Measurements from ENCODE around the gene SDC3. TPM values are rescaled to one million over a fixed set of nuclear protein-coding genes. Genes with fewer than 3 reads are reported as not detected.

SDC3 gene
- polyA plus RNA-seq, 12 donors = 31.6 to 130 (median 43.9) TPM

DNA sequence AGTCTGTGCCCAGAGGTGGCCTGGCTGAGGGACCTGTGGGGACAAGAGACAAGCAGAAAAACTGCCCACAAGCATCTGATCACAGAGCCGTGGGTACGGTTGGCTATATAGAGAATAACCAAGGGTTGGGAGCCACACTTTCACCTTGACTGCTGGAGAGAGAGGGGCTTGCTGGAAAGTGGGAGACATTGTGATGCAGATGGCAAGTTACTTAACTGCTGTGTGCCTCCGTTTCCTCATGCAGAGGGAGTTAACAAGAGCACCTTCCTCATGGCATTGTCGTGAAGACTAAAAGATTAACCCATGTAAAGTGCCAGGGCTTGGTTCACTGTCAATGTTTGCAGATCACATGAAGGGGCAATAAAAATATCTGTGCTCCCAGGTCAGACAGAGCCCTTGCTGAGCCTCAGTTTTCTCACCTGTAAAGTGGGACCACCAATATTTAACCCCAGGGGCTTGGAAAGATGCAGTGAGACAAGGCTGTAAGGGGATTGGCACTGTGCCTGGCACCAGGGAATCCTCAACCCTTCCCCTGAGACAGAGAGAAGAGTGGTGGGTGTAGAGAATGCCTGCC lies 52.8 kb downstream of the SDC3 start:
- no peak for DNase-seq

DNA sequence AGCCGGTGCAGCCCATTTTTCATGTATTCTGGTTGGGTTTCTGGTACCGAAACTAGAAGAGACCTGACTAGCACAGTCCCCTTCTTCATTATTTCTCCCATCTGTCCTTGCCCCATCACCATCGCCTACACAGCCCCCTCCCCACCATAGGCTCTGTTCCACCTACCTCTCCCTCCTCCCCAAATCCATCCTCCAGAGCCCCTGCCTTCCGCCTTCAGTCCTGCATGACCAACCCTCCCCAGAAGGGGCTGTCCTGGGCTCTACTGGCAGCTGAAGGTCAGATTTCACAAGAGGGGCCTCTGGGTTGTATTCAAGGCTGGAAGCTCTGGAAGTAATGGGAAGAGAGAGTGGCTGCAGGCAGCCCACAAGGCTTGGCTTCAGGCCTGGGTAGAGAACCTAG lies 55.2 kb downstream of the SDC3 start:
- no peak for DNase-seq

DNA sequence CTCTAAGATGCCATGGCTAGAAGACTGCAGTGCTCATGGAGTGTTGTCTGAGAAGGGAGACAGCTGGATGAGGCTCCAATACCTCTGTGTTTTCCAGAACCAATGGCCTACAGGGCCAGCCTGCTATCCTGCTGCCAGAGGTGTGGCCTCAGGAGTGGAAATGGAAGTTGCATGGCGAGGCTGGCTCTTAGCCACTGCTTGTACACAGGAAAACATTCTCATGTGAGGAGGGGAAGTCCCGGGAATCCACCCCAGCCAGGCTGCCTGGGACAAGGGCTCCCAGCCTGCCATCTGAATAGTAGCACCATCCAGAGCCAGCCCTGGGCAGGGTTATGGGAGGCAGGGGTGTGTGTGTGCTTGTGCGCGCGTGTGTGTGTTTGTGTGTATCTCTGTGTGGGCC lies 56.5 kb downstream of the SDC3 start:
- peak; percentile 16 for DNase-seq

DNA sequence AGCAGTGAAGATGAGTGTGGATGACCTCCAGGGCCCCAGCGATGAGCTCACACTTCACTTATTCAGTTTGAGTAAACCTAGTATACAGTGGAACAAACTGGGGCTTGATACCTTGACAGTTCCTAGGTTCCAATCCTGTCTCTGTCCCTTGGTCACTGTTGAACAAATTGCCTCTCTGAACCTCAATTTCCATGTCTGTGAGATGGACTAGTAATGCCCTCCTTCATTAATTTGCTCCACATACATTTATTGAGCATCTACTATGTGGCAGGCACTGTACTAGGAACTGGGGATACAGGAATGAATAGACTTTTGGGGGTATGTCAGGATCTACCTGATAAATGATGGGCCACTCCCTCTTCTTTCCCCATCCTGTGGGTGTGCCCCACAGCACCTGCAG lies 57.3 kb downstream of the SDC3 start:
- no peak for DNase-seq

DNA sequence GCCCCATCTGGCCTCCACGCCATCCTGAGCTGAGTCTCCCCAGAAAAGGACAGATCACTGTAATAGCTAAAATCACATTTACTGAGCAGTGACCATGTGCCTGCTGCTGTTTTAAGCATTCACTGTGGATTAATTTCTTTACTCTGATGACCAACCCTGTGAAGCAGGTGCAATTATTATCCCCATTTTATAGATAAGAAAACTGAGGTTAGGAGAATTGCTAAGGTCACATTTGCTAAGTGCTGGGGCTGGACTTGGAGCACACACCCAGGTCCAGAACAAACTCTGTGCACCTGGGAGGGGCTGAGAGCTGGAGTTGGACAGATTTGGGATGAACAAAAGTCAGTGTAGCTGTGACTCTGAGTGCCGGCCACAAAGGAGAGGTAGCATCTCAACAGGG lies 58.0 kb downstream of the SDC3 start:
- no peak for DNase-seq

DNA sequence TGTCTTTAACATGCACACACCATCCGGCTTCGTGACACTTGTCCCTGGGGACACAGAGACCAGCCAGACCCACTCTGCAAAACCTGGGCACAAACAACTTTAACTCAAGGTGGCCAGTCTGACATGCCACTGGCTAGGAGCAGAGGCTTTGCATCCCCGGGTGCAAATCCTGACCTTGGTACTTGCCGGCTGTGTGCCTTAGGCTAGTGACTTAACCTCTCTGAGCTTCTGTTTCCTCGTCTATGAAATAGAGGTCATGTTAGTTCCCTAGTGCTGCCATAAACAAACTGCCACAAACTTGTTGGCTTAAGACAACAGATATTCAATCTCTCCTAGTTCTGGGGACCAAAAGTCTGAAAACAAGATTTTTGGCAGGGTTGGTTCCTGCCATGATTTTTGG lies 60.4 kb downstream of the SDC3 start:
- DNase-seq = no peak

DNA sequence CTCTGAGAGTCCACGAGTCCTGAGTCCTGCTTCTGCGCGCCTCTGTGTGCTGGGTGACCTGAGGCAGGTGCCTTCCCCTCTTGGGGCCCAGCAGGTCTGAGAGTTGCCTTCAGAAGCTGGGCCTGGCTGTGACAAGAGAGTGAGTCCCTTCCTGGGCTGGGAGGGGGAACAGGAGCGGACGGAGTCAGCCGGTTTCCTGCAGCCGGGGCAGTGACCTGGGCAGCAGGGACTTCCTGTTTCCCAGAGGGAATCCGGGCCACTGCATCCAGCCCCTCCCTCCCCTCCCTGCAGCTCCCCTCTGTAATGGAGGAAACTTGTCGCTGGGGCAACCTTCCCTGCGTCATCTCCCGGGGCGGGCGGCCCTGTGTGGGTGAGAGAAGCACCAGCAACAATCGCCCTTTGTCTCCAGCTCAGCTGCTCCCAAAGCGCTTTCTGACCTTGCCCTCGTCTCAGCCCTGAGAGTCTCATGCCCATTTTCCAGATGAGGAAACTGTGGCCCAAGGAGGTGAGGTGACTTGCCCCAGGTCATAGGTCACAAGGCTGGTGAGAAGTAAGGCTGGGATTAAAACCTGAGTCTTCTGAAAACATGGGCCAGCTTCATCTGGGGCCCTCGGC lies 61.1 kb downstream of the SDC3 start:
- DNase-seq = peak; percentile 40

DNA sequence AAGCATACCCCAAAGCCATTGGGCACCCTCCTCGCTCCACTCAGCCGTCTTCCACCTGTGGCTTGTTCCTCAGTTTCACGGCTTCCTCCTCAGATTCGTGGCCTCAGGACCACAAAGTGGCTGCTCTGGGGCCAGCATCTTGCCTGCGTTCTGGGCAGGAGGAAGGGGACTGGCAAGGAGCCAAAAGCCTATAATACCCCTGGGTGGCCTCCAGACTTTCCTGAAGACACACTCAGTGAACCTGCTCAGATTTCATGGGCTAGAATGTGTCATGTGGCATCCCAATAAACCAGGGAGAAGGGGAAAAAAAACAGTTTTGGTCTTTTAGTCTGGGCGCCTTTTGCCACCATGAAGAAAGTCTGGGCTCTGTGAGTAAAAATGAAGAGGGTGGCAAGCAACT lies 62.0 kb downstream of the SDC3 start:
- no peak for DNase-seq

DNA sequence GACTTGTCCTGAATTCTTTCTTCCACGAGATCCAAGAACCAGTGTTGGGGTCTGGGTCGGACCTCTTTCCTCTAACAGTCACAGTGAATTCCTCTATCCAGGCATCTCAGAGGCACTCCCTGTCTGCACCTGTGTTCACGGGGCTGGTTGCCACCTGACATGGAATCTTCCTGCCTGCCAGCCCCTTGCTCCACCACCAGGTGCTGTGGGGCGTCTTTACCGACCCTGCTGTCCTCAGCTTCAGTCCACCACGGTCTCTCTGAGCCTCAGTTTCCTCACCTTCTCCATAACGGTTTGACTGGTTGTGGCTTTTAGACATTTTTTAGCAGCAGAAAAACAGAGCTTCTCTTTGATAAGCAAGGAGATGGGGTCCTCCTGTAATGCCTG lies 62.7 kb downstream of the SDC3 start:
- DNase-seq = no peak

DNA sequence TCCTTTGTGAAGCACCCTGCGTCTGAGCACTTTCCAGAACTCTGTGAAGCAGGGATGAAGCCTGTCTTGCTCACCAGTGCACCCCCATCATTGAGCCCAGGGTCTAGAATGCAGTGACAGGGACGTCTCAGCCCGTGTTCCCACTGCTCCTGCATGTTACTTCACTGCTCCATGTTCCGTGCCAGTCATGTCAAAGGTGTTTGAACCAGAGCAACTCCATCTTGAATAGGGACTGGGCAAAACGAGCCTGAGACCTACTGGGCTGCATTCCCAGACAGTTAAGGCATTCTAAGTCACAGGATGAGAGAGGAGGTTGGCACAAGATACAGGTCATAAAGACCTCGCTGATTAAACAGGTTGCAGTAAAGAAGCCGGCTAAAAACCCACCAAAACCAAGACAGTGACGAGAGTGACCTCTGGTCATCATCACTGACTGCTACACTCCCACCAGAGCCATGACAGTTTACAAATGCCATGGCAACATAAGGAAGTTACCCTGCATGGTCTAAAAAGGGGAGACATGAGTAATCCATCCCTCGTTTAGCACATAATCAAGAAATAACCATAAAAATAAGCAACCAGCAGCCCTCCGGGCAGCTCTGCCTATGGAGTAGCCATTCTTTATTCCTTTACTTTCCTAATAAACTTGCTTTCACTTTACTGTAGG lies 63.2 kb downstream of the SDC3 start:
- DNase-seq = no peak

DNA sequence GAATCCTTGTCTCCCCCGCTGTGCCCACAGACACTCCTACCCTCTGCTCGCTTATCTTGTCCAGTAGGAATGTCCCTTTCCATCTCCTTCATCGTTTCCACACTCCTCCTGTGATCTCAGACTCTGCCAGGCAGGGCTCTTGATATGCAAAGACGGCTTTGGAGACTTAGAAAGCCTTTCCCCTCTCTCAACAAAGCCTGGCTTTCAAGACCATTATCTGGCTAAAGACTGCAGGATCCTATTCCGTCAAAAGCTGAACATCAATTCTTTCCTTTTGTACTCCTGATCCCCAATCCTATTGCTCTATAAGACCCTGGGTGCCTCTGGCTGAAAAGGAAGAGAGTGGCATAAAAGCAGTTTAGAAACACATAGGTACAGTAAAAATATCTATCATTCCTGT lies 63.9 kb downstream of the SDC3 start:
- no peak for DNase-seq

DNA sequence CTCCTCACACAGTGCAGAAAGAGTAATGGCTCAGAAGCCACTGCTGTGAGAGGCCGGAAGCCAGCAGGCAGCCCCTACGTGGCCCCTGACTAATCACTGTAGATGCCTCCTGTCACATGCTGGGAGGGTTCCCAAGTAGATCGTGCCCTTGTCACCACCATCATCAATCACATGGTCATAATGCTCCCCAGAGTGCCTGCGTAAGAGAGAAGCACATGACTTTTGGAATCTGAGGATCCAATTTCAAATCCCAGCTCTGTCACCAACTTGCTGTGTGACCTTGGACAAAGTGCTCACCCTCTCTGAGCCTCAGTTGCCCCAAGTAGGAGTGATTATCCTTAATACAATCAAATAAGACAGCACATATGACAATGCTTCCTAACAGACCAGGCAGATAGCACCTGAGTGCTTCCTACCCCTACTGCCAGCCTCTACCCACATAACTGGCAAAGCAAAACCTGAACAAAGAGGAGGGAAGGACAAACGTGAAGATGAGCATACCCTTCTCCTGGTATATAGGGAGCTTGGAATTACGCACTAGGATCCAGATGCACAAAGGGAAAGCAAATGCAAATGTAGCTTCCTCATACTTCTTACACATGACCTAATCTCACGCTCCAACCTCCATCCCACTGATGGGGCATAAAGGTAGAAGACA lies 65.7 kb downstream of the SDC3 start:
- no peak for DNase-seq

DNA sequence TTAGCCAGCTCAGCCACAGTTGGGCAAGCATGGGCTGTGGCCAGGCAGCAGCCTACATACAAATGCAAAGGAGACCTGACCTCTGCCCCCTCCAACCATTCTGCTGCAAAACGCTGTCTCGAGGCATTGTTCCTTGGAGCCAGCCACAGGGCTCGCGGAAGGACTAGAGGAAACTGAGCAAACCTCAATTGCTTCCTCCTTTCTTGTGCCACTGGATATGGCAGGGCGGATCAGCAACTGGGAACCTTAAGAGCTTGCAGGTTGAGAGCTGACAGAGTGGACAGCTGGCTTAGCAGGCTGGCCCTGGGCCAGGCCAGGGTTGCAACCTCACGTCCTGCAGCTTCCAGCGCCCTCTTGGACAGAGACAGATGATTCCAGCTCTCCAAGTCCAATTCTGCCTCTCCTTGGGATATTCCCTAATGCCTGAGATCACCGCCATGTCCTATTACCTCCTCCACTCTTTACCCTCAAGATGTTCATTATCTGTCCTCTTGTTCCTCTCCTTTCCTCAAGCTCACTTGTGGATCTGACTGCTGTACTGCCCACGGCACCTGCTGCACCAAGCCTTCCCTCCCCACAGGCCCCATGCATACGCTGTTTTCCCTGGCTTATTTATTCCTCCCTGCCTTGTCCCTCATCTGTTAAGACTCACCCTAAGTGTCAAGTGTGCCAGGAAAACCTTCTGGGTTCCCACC lies 67.5 kb downstream of the SDC3 start:
- no peak for DNase-seq

DNA sequence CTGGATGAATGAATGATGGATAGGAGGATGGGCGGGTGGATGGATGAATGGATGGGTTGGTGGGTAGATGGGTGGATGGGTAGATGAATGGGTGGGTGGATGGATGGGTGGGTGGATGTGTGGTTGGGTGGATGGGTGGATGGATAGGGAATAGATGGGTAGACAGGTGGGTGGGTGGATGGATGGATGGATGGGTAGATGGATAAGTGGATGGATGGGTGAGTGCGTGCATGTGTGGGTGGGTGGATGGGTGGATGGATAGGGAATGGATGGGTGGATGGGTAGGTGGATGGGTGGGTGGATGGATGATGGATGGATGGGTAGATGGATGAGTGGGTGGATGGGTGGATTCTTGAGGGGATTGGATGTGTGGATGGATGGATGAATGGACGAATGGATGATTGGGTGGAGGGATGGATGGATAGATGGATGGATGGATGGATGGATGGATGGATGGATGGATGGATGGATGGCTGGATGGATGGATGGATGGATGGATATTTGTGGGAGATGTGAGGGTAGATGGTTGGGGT lies 68.7 kb downstream of the SDC3 start:
- DNase-seq = no peak

DNA sequence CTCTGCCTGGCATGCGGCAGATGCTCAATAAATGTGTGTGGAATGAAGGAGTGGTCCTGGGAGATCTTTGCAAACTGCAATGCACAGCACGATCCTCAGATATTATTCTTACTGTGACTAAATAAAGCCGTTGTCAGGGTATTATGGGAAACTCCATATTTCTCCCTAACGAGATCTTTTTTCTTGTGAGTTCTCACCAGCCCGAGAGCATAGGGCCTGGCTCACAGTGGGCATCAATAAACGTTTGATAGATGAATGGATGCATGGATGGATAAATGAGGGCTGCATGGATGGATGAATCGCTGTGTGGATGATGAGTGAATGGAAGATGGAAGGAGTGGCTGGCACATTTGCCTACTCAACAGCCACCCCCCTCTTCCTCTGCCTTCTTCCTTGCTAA lies 69.6 kb downstream of the SDC3 start:
- no peak for DNase-seq

DNA sequence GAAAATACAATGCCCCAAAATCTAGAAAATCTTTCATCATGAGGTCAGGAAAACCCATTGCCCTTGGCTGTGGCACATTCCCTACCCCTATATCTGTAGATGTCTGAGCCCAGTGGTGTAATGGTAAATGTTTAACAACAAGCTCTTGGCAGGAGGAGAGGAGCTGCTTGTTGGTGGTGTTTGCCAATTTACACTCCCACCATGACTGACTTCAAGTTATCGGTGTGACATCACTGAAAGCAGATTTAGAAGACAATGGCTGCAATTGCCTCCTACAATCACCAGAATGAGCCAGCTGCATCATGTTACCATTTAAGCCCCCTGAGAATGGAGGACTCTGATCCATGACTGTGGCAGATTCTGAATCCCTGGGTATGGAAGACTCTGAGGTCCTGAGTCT lies 70.9 kb downstream of the SDC3 start:
- no peak for DNase-seq

DNA sequence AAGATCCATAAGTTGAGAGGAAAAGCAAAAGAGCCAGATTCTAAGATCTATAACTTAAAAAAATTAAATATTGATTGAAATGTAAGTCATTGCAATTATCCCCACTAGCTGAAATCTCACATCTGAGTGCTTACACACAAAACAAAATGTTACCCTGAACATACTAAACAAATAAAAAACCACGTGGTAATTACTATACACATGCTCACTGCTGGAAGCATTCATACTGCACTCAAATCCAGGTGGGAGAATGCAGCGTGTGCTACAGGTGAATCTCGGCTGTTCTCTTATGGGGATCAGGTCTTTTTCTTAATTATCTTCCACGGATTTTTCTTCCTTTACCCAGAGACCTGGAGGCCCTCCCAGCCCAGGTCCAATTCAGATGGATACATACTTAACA lies 74.3 kb downstream of the SDC3 start:
- no peak for DNase-seq

DNA sequence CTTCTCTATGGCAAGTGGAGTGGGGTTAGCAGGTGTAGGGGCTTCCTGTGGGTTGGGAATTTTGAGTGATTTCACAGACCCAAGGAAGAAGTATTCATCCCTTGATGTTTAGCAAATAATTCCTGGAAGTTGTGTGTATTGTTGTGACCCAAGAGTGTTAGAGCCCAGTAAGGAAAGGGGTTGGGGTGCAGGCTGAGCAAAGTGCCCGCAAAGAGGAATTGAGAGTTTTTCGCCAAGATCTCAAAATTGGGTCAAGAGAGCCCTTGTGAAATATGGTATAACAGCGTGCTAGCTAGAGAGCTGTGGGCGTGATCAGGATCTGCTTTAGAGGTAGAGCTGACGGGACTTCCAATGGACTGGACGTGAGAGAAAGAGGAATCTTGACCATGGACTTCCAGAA lies 78.0 kb downstream of the SDC3 start:
- DNase-seq = no peak

DNA sequence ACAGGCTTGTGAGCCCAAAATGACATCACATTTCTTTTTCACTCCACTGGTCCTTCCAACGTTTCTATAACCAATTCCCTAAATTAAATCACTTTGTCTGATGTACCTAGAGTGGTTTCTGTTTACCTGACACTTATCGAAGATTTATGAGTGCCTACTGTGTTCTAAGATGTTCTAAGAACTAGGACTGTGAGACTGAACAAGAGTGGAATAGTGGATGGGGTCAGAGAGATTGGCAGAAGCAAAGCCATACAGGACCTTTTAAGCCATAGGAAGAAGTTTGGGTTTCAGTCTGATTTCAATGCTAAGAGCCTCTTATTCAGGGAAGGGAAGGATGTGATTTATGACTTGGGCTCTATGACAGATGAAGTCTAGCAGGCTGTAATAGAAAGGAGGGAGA lies 78.7 kb downstream of the SDC3 start:
- DNase-seq = no peak

DNA sequence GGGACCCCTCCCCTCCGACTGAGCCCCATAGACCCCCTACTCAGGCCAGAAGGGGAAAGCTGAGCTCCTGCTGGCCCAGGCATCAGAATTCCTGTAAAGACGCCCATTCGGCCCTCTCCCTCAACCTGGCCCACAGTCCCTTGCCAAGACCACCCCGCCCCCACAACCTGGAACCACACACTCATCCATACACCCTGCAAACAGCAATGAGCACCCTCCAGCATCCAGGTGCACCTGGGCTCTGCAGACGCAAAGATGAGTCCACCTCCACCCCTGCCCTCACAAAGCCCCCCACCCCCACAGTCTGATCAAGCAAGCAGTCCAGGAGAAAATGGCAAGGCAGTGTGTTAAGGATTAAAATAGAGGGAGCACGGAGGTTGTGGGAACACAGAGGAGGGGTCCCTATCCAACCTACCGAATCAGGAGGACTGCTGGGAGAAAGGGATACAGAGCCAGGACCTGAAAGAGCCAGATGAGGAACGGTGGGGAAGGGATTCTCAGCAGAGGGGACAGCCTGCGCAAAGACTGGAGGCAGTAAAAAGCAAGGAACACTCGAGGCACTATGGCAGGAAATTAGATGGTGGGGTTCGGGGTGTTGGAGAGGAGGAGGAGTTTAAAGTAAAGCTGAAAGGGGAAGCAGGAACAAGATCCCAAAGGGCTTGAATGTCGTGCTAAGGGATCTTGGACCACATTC lies 83.7 kb downstream of the SDC3 start:
- no peak for DNase-seq

DNA sequence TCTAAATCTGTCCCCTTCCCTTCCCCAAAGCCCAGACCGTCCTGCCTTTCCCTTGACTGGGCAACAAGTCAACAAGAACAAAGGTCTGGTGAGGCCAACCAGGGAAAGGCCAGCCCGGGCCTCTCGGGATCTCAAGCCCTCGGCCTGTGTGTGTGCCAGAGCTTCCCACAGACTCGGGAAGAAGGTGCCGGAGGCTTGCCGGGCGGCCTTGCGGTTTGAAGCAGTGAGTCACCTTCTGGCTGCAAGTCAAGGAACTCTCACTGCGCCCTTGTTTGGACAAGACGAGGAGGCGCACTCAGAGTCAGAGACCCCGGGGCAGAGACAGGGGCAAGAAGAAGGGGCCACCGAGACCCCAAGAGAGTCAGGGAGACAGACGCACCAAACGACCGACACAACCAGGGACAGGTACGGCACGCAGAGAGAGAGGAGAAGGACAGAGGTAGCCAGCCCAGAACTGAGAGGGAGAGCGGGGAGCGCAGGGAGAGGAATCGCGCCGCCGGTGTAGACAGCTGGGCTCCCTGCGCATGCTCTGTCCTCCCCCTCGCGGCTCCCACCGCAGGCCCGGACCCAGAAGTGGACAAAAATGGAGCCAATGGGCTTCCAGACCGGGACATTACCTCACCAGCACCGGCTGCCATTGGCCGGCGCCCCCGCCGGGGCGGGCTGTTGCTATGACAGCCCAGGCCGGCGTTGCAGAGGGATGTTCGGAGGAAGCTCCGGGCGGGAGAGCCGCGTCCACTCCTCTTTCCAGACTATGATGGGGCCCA lies 84.4 kb downstream of the SDC3 start:
- DNase-seq = peak; percentile 98
